K562 (cell line): ENCODE results near the gene SYNGR4.
A peak's percentile ranks its signal among the peaks of the same experiment; 100 is the strongest.

Experiments
- CTCF ChIP-seq, 3 experiments: IDR thresholded peaks in 2 of 3; conservative IDR thresholded peaks in 1 of 3; 2 replicates each; pipeline ENCODE4 v1.5.1; 2011 to 2012; ENCODE audit warnings: low read length in 3 of 3, mild to moderate bottlenecking in 3 of 3, control low read depth in 2 of 3, improper control_type of control experiment in 1 of 3, inconsistent platforms in 1 of 3, low read depth in 1 of 3, mixed read lengths in 1 of 3, moderate library complexity in 1 of 3; ENCODE audit not compliant: insufficient read depth in 2 of 3
- NFIC ChIP-seq: fragments of 450-650 bp; IDR thresholded peaks from 2 replicates; pipeline ENCODE4 v1.6.1; 2017; ENCODE audit warnings: mild to moderate bottlenecking, inconsistent platforms
- PTTG1 ChIP-seq: fragments of 450-650 bp; IDR thresholded peaks from 2 replicates; pipeline ENCODE4 v1.6.1; 2016; ENCODE audit warnings: low read depth, mild to moderate bottlenecking, missing genetic modification characterization, missing compliant biosample characterization
- ZBTB7A ChIP-seq: IDR thresholded peaks from 2 replicates; pipeline ENCODE4 v1.6.1; 2011; ENCODE audit warnings: low read depth, mild to moderate bottlenecking, low read length, moderate library complexity, borderline replicate concordance; ENCODE audit not compliant: control insufficient read depth
- ZNF695 ChIP-seq: fragments of 450-650 bp; formaldehyde crosslinking; IDR thresholded peaks from 2 replicates; pipeline ENCODE4 v1.4.0; 2020; ENCODE audit warnings: mild to moderate bottlenecking, moderate library complexity
- TF ChIP-seq, protein P1 (sequence below), 2 experiments: fragments of 450-650 bp; IDR thresholded peaks; 2 replicates each; pipeline ENCODE4 v1.6.1; 2018; ENCODE audit warnings: mild to moderate bottlenecking in 2 of 2, low read depth in 1 of 2; ENCODE audit not compliant: partially characterized antibody in 2 of 2

GRCh38 chr19:48333467-48334384 is 30.4 kb upstream of the SYNGR4 start:
- TF ChIP-seq ZNF695 (CRISPR knock-in tag) (no peak), CTCF (IDR thresholded peaks at IDR 0.05 in 2 of 3, conservative IDR thresholded peaks at IDR 0.05 in 1 of 3; ENCODE audit: insufficient read depth in 2 of 3, low read depth in 1 of 3, low read length in 3 of 3) (peak; percentile 78 to 99 (median 98)), NFIC (peak; percentile 63; the same call in 1 of the 2 replicates), ZBTB7A (peak; percentile 92), PTTG1 (tag) (no peak)
- TF ChIP-seq, protein P1, sequence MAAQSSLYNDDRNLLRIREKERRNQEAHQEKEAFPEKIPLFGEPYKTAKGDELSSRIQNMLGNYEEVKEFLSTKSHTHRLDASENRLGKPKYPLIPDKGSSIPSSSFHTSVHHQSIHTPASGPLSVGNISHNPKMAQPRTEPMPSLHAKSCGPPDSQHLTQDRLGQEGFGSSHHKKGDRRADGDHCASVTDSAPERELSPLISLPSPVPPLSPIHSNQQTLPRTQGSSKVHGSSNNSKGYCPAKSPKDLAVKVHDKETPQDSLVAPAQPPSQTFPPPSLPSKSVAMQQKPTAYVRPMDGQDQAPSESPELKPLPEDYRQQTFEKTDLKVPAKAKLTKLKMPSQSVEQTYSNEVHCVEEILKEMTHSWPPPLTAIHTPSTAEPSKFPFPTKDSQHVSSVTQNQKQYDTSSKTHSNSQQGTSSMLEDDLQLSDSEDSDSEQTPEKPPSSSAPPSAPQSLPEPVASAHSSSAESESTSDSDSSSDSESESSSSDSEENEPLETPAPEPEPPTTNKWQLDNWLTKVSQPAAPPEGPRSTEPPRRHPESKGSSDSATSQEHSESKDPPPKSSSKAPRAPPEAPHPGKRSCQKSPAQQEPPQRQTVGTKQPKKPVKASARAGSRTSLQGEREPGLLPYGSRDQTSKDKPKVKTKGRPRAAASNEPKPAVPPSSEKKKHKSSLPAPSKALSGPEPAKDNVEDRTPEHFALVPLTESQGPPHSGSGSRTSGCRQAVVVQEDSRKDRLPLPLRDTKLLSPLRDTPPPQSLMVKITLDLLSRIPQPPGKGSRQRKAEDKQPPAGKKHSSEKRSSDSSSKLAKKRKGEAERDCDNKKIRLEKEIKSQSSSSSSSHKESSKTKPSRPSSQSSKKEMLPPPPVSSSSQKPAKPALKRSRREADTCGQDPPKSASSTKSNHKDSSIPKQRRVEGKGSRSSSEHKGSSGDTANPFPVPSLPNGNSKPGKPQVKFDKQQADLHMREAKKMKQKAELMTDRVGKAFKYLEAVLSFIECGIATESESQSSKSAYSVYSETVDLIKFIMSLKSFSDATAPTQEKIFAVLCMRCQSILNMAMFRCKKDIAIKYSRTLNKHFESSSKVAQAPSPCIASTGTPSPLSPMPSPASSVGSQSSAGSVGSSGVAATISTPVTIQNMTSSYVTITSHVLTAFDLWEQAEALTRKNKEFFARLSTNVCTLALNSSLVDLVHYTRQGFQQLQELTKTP (IDR thresholded peaks at IDR 0.05; ENCODE audit: low read depth in 1 of 2, partially characterized antibody in 2 of 2) = no peak
